Measurements from ENCODE around the gene CACNA2D2. TPM values are rescaled to one million over a fixed set of nuclear protein-coding genes. Genes with fewer than 3 reads are reported as not detected.
"Not testable (repeated sequence)": the region's sequence is repeated elsewhere in the genome, so short reads cannot be mapped to it uniquely, and the experiment has no call there.

CACNA2D2 gene
- total RNA-seq, 1 donor from 2014 or later, result 0.55 TPM

GRCh38 chr3:50530001-50530970 lies 26.9 kb upstream of the CACNA2D2 start:
- no peak for DNase-seq (ENCODE audit: low read depth)

DNA sequence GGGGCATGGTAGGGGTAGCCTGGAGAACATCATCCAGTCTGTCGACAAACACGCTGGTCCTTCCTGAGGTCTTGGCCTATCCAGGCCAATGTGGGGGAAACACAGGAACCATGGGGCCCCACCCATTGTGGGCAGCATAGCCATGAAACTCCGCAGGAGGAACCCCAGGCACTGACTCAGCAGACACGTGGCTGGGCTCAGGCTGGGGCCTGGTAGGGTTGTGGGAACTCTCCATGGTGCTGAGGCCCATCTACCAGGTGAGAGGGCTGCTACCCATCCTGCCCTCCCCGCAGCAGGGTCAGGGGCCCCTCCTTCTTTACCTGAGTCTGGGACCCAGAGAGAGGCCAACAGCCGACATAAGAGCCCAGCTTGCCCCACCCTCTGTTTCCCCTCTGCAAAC lies 22.6 kb upstream of the CACNA2D2 start:
- DNase-seq (ENCODE audit: low read depth), result peak; percentile 49

- DNase-seq (ENCODE audit: low read depth), result no peak
These were observed 21.9 kb upstream of the CACNA2D2 start for GRCh38 chr3:50525191-50525910.

- no peak for DNase-seq (ENCODE audit: low read depth)
These were observed 21.3 kb upstream of the CACNA2D2 start for GRCh38 chr3:50524746-50525145.

DNA sequence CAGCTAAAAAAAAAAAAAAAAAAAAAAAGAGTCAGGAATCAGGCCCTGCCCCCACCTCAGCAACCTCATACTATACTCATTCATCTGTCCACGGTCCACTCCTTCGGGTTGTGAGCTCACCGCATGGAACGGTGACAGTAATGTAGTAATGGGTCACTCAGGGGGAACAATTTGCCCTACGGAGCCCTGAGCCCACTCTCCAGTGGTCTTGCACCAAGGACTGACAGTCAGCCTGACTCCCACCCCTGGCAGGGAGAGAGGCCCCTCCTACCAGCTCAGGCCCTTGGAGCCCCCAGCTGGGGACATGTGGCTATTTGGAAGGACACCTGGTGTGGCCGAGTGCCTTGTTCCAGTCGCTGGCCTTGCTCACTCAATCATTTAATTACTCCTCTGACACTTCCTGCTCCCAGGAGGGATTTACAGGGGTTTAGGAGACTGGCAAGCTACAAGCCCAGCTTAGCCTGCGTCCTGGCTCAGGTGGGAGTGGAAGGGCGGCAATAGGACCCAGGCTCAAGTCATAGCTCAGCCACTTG lies 19.9 kb upstream of the CACNA2D2 start:
- no peak for DNase-seq (ENCODE audit: low read depth)

DNA sequence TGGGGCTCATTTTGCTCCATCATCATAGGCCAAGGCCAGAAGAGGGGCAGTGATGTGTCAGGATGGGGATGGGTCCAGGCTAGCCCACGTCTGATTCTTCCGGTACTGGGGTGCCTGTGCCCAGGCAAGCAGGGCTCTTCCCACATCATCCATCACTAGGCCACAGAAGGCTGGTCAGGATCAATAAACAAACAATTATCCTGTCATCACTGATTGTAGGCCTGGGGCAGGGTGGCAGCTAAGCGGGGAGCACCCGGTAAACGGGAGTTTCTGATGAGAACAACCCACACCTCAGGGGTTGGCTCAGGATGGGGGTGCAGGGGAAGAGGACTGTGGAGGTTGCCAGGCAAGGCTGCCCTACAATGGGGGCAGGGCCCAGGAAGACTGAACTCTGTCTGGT lies 18.1 kb upstream of the CACNA2D2 start:
- no peak for DNase-seq (ENCODE audit: low read depth)

DNA sequence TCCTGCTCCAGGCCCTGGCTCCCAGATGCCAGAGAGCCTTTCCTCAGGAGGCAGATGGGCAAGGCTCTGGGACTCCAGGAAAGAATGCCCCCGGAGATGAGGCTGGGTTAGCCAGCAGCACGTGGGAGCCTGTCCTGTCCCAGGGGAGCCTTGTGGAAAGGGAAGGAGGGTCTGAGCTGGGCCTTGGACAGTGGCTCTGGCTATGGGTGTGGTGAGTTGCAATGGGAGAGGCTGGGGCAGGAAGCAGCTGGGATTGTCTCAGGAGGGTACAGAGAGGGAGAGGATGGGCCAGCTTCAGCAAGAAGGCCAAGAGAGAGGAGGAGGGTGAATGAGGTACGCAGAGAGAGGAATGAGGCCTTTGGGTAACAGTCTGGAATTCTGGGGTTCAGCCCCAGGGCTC lies 17.4 kb upstream of the CACNA2D2 start:
- no peak for DNase-seq (ENCODE audit: low read depth)

DNA sequence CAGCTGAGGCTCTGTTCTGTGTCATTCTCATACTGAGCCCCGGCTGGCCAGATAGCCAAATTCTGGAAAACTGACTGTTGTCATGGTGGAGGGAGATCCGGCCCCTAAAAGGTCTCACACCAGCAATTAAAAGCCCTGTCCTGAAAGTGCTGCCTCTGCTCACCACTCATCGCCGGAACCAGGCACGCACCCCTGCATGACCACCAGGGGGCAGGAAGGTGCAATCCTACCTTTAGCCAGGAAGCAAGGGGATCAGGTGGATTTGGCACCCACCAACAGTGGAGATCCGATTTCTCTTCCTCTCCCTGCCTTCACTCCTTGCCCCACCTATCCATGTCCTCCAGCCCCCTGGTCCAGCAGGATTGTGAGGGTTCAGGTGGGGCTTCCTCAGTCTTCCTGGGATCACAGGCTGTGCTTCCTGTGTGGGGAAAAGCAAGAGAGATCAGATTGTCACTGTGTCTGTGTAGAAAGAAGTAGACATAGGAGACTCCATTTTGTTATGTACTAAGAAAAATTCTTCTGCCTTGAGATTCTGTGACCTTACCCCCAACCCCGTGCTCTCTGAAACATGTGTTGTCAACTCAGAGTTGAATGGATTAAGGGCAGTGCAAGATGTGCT lies 16.1 kb upstream of the CACNA2D2 start:
- peak; percentile 38 for DNase-seq (ENCODE audit: low read depth)

DNA sequence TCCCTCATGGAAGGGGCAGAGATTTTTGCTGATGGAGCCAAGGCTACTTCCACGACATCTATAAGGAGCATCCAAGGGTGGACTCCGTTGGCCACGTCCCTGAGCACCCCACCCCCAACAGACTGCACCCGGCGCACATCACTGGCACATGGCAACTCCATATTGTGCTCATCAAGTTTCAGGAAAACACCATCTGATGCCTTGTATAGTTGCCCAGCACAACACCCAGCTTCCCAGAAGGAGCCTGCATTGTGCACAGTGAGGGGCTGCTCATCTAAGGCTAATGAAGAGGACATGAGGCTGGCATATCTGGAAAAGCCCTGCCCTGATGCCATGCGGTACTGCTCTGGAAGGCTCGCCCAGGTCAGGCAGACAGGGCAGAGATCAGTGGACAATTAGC lies 15.0 kb upstream of the CACNA2D2 start:
- no peak for DNase-seq (ENCODE audit: low read depth)

GRCh38 chr3:50517721-50518206 lies 14.3 kb upstream of the CACNA2D2 start:
- DNase-seq (ENCODE audit: low read depth), result no peak

DNA sequence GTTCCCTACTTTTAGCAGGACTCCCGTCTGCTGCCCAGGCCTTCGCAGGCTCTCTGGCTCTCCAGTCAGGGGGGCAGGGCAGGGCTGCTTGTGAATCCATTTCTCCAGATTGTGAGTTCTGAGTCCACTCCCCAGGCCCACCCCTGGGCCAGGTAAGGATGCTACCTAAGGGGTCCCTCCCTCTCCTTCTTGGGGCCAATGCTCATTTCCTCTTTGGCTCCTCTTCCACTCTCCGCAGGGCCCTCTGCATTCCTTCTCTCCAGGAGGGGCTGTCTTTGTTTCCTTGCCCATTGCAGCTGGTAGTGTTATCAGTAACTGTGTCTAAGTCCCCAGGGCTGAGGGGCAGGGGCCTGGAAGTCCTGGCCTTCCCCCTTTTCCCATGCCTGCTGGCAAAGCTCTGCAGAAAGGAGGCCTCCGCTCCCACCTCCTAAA lies 13.0 kb upstream of the CACNA2D2 start:
- DNase-seq (ENCODE audit: low read depth), result no peak

- DNase-seq (ENCODE audit: low read depth), result no peak
These were observed 12.4 kb upstream of the CACNA2D2 start for GRCh38 chr3:50515565-50516439.

- not testable (repeated sequence) for DNase-seq (ENCODE audit: low read depth)
These were observed 9.5 kb upstream of the CACNA2D2 start for GRCh38 chr3:50512908-50513307.

GRCh38 chr3:50512131-50512530 lies 8.7 kb upstream of the CACNA2D2 start:
- no peak for DNase-seq (ENCODE audit: low read depth)

DNA sequence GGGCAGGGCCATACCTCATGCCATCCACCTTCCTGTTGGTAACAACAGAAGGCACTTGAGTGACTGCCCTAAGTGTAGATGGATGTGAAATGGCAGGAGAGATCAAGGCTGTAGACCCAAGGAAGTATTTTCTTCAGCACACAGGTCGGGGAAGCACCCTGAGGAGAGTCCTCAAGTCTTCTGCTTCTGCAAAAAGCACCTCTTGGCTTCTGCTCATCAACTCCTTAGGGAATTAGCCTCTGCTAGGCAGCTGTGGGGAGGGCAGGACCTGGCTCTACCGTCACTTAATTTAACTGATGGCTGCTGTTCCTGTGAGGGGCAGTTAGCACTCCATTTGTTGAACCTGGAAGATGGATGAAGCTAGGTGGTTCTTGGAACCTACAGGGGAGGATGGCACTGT lies 6.9 kb upstream of the CACNA2D2 start:
- DNase-seq (ENCODE audit: low read depth), result no peak

GRCh38 chr3:50509715-50510114 lies 6.3 kb upstream of the CACNA2D2 start:
- no peak for DNase-seq (ENCODE audit: low read depth)

GRCh38 chr3:50508821-50509220 lies 5.4 kb upstream of the CACNA2D2 start:
- no peak for DNase-seq (ENCODE audit: low read depth)

DNA sequence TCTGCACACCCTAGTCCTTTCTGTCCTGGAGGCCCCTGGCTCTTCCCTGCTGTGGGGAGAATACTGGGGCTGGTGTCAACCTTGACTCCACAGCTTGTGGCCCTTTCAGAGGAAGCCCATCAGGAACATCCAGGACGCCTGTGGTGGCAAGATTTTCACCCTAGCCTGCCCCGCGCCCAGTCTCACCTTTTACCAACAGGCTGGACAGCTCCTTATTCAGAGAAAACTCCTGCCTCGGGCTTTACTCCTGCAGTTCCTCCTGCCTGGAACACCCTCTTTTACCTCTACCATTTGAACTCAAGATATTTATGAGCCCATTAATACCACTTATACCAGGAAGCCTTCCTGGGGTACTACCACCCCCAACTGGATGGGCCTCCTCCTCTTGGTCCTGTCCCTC lies 2.7 kb upstream of the CACNA2D2 start:
- DNase-seq (ENCODE audit: low read depth), result no peak

DNA sequence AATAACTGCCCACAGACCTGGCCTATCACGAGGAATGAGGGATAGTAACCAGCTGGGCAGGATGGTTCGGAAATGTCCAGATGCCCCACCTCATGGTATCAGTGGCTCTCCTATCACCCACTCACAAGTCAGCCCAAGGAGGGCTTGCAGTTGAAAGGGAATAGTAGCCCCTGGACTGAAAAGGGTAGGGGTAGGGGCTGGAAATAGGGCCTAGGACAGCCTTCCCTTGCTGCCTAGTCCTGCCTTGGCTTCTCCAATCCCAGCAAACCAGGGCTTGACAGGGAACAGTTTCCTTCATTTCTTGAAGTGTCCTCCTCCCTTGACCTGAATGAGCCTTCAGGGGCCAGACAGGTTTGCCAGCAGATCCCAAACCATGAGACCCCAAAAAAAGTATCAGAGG lies 1.2 kb upstream of the CACNA2D2 start:
- no peak for DNase-seq (ENCODE audit: low read depth)

DNA sequence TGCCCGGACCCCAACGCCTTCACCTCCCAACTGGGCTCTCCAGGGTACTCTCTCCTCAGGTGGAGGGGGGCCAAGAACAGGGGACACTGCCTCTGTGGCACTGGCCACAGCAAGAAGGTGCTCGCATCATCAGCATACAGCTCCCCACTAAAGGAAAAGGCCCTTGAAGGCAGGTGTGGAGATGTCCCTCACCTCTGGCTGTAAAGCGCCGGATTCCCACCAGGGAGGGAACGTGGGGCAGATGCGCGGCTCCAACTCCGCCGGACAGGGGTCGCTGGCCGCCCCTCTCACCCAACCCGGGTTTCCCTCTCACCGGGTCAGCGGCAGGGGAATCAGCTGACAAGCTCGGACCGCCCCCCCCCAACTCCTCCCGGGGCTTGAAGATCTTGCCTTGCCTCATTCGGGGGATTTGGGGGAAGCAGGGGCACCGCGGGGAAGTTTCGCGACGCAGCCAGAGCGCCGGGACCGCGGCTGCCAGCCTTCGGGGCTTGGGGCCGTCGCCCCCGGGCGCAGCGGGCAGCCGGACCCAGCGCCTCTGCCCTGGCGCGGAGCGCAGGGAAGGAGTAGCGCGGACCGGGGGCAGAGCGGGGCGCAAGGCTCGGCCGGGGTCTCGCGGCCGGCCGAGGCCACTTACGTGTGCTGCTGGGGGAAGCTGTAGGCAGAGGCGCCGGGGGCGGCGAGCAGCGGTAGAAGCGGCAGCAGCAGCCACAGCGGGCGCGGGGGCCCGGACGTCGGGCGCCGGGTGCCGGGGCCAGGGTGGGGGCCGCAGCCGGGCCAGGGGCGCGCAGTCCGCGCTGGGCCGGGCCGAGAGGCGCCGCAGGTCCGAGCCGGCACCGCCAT lies 630 bp downstream of the CACNA2D2 start:
- DNase-seq (ENCODE audit: low read depth), result no peak
